Neural cell (in vitro differentiated cells): Measurements from ENCODE around the gene MTARC1. TPM values are rescaled to one million over a fixed set of nuclear protein-coding genes. Genes with fewer than 3 reads are reported as not detected.

Source experiments
- H2AFZ ChIP-seq: fragments of 200-600, 300-800 bp; sonication (generic), shearing (Covaris generic); 2 replicates; pipeline ENCODE4 v1.6.0; 2014; ENCODE audit warnings: low read depth, mild to moderate bottlenecking, antibody characterized with exemption, low read length, moderate library complexity
- H3F3A ChIP-seq: fragments of 200-600 bp; shearing (Covaris generic); 2 replicates; pipeline ENCODE4 v1.6.1; 2016; ENCODE audit warnings: mild to moderate bottlenecking, moderate library complexity, mixed read lengths, antibody characterized with exemption, low read length; ENCODE audit not compliant: insufficient read depth, poor library complexity, severe bottlenecking
- H3K27ac ChIP-seq: fragments of 200-600, 300-800 bp; sonication (generic), shearing (Covaris generic); 2 replicates; pipeline ENCODE4 v1.5.1; 2014; ENCODE audit warnings: mild to moderate bottlenecking, low read length, moderate library complexity
- H3K27me3 ChIP-seq: fragments of 300-800, 200-600 bp; sonication (generic), shearing (Covaris generic); 2 replicates; pipeline ENCODE4 v1.6.0; 2014; ENCODE audit warnings: mild to moderate bottlenecking, low read depth, low read length, moderate library complexity; ENCODE audit not compliant: insufficient read depth
- H3K36me3 ChIP-seq: fragments of 300-800, 200-600 bp; sonication (generic), shearing (Covaris generic); 2 replicates; pipeline ENCODE4 v1.5.1; 2014; ENCODE audit warnings: mild to moderate bottlenecking, antibody characterized with exemption, low read length, moderate library complexity; ENCODE audit not compliant: insufficient read depth
- H3K4me2 ChIP-seq: fragments of 300-800, 200-600 bp; sonication (generic), shearing (Covaris generic); 2 replicates; pipeline ENCODE4 v1.6.0; 2014; ENCODE audit warnings: mild to moderate bottlenecking, low read length
- H3K4me3 ChIP-seq: fragments of 300-800, 200-600 bp; sonication (generic), shearing (Covaris generic); 2 replicates; pipeline ENCODE4 v1.5.1; 2014; ENCODE audit warnings: mild to moderate bottlenecking, low read length, moderate library complexity
- H3K79me2 ChIP-seq: fragments of 200-600 bp; shearing (Covaris generic); replicated peaks from 2 replicates; pipeline ENCODE4 v1.6.0; 2014; ENCODE audit warnings: mild to moderate bottlenecking, low read length, moderate library complexity; ENCODE audit not compliant: insufficient read depth
- H3K9ac ChIP-seq: fragments of 300-800, 200-600 bp; sonication (generic), shearing (Covaris generic); 2 replicates; pipeline ENCODE4 v1.6.1; 2016; ENCODE audit warnings: mild to moderate bottlenecking, low read length, mixed read lengths
- H3K9me2 ChIP-seq: fragments of 200-600 bp; shearing (Covaris generic); 2 replicates; pipeline ENCODE4 v1.6.1; 2016; ENCODE audit warnings: mild to moderate bottlenecking, low read length, mixed read lengths; ENCODE audit not compliant: insufficient read depth
- H3K9me3 ChIP-seq: fragments of 200-600, 300-800 bp; sonication (generic), shearing (Covaris generic); 2 replicates; pipeline ENCODE4 v1.6.1; 2016; ENCODE audit warnings: mild to moderate bottlenecking, mixed run types, low read length, moderate library complexity, mixed read lengths
- H4K20me1 ChIP-seq: fragments of 200-600 bp; shearing (Covaris generic); 2 replicates; pipeline ENCODE4 v1.6.1; 2016; ENCODE audit warnings: mild to moderate bottlenecking, mixed run types; ENCODE audit not compliant: insufficient read depth
- EP300 ChIP-seq: fragments of 450-650 bp; conservative IDR thresholded peaks from 2 replicates; pipeline ENCODE4 v1.6.1; 2014; ENCODE audit warnings: antibody characterized with exemption, mild to moderate bottlenecking, moderate library complexity; ENCODE audit not compliant: poor library complexity, severe bottlenecking
- EZH2 ChIP-seq: fragments of 200-600, 300-800 bp; shearing (Covaris generic), sonication (generic); IDR thresholded peaks from 2 replicates; pipeline ENCODE4 v1.6.1; 2014; ENCODE audit warnings: antibody characterized with exemption, low read length, borderline replicate concordance, mild to moderate bottlenecking; ENCODE audit not compliant: insufficient read depth, poor library complexity, severe bottlenecking
- MXI1 ChIP-seq: fragments of 450-650 bp; conservative IDR thresholded peaks from 2 replicates; pipeline ENCODE4 v1.6.1; 2014; ENCODE audit warnings: antibody characterized with exemption, mild to moderate bottlenecking; ENCODE audit not compliant: poor library complexity, severe bottlenecking
- POLR2AphosphoS5 ChIP-seq: IDR thresholded peaks from 2 replicates; pipeline ENCODE4 v1.6.1; 2012
- RAD21 ChIP-seq: fragments of 450-650 bp; conservative IDR thresholded peaks from 2 replicates; pipeline ENCODE4 v1.6.1; 2014; ENCODE audit warnings: antibody characterized with exemption, mild to moderate bottlenecking, moderate library complexity
- SMC3 ChIP-seq: fragments of 450-650 bp; conservative IDR thresholded peaks from 2 replicates; pipeline ENCODE4 v1.6.1; 2014; ENCODE audit warnings: antibody characterized with exemption, mild to moderate bottlenecking, moderate library complexity; ENCODE audit not compliant: poor library complexity
- TAF1 ChIP-seq: IDR thresholded peaks from 2 replicates; pipeline ENCODE4 v1.6.1; 2012; ENCODE audit warnings: low read depth
- polyA plus RNA-seq: library from polyadenylated mRNA; depleted of rRNA; stranded (reverse); fragments of >200 nt; gene quantifications from 2 replicates; pipeline ENCODE4 v1.2.3, GENCODE V29; 2014
- TF ChIP-seq, protein P1 (sequence below): fragments of 450-650 bp; IDR thresholded peaks from 2 replicates; pipeline ENCODE4 v1.5.1; 2014; ENCODE audit warnings: antibody characterized with exemption, mild to moderate bottlenecking, moderate library complexity; ENCODE audit not compliant: poor library complexity, severe bottlenecking
- TF ChIP-seq, protein P2 (sequence below): IDR thresholded peaks from 2 replicates; pipeline ENCODE4 v1.6.1; 2012; ENCODE audit warnings: borderline replicate concordance

MTARC1 gene
- polyA plus RNA-seq, 1 donor from 2014 or later, result 4.2 TPM

DNA sequence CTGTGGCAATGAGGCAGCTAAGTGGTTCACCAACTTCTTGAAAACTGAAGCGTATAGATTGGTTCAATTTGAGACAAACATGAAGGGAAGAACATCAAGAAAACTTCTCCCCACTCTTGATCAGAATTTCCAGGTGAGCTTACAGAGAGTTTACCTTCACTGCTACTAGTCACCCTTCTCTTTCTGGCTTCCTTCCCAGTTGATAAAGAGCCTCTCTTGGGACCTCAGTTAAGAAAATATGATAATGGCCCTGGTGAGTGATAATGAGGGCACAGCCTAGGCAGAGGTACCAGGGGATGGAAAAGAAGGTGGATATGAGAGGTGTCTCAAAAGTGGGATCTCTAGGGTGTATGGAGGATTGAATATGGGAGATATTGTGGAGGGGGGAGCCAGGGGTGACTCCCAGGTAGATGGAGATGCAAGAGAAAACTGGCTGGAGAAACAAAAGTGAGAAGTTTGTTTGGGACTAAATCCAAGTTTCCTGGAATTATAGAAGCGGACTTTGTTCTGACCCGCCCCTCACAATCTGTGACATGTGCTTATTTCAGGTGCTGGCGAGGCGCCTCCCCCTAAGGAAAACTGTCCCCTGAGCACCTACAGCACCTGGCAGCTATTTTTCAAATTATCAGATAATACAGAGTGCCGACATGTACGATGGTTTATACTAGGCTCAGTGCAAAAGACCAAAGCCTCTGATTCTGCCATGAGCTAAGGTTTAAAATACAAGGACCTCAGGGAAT, 24.9 kb upstream of the MTARC1 start:
- Histone ChIP-seq H3K9me3 (no peaks in the 10 kb centered on the region), H3K27me3 (no peaks in the 10 kb centered on the region), H3K4me3 (no peak overlapping the region), H3K27ac (no peak overlapping the region), H3F3A (no peaks in the 10 kb centered on the region), H3K4me2 (no peak overlapping the region), H2AFZ (no peak overlapping the region), H3K9me2 (no peaks in the 10 kb centered on the region), H4K20me1 (no peaks in the 10 kb centered on the region), H3K9ac (no peak overlapping the region), H3K79me2 (no peaks in the 10 kb centered on the region), H3K36me3 (no peaks in the 10 kb centered on the region)
- TF ChIP-seq POLR2AphosphoS5 (no peak), TAF1 (no peak), EP300 (no peak), EZH2 (no peak), RAD21 (no peak), MXI1 (no peak), SMC3 (no peak)
- TF ChIP-seq, protein P1, sequence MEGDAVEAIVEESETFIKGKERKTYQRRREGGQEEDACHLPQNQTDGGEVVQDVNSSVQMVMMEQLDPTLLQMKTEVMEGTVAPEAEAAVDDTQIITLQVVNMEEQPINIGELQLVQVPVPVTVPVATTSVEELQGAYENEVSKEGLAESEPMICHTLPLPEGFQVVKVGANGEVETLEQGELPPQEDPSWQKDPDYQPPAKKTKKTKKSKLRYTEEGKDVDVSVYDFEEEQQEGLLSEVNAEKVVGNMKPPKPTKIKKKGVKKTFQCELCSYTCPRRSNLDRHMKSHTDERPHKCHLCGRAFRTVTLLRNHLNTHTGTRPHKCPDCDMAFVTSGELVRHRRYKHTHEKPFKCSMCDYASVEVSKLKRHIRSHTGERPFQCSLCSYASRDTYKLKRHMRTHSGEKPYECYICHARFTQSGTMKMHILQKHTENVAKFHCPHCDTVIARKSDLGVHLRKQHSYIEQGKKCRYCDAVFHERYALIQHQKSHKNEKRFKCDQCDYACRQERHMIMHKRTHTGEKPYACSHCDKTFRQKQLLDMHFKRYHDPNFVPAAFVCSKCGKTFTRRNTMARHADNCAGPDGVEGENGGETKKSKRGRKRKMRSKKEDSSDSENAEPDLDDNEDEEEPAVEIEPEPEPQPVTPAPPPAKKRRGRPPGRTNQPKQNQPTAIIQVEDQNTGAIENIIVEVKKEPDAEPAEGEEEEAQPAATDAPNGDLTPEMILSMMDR, result no peak
- TF ChIP-seq, protein P2, sequence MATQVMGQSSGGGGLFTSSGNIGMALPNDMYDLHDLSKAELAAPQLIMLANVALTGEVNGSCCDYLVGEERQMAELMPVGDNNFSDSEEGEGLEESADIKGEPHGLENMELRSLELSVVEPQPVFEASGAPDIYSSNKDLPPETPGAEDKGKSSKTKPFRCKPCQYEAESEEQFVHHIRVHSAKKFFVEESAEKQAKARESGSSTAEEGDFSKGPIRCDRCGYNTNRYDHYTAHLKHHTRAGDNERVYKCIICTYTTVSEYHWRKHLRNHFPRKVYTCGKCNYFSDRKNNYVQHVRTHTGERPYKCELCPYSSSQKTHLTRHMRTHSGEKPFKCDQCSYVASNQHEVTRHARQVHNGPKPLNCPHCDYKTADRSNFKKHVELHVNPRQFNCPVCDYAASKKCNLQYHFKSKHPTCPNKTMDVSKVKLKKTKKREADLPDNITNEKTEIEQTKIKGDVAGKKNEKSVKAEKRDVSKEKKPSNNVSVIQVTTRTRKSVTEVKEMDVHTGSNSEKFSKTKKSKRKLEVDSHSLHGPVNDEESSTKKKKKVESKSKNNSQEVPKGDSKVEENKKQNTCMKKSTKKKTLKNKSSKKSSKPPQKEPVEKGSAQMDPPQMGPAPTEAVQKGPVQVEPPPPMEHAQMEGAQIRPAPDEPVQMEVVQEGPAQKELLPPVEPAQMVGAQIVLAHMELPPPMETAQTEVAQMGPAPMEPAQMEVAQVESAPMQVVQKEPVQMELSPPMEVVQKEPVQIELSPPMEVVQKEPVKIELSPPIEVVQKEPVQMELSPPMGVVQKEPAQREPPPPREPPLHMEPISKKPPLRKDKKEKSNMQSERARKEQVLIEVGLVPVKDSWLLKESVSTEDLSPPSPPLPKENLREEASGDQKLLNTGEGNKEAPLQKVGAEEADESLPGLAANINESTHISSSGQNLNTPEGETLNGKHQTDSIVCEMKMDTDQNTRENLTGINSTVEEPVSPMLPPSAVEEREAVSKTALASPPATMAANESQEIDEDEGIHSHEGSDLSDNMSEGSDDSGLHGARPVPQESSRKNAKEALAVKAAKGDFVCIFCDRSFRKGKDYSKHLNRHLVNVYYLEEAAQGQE, result no peak

DNA sequence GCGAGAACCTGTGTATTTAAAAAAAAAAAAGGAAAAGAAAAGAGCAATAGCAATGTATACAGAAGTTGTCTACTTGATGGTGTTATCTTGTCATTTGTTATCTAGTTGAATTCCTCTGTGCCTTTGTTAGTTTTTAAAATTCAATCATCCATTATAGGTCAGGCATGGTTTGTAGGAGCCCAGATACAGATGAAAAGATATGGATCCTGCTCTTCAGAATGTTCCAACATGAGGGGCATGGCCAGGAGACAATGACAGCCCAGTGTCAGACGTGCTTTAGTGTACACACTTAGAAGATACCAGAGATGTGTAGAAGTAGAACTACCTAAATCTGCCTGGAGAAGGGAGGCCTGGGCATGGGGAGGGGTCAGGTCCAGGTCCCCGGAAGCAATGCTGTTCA, 22.0 kb upstream of the MTARC1 start:
- TF ChIP-seq MXI1, result no peak
- TF ChIP-seq EP300, result no peak
- TF ChIP-seq TAF1, result no peak
- TF ChIP-seq, protein P2, result no peak
- no peak for TF ChIP-seq EZH2
- TF ChIP-seq RAD21, result no peak
- TF ChIP-seq POLR2AphosphoS5, result no peak
- TF ChIP-seq SMC3, result no peak
- TF ChIP-seq, protein P1, result no peak
- H3K9ac ChIP-seq, result no peak overlapping the region

More for the DNA sequence above, 22.0 kb upstream of the MTARC1 start:
- no peak overlapping the region for H3K4me3 ChIP-seq
- no peaks in the 10 kb centered on the region for H3K9me3 ChIP-seq
- H4K20me1 ChIP-seq, result no peaks in the 10 kb centered on the region
- H3K9me2 ChIP-seq, result no peaks in the 10 kb centered on the region
- H3K27me3 ChIP-seq, result no peaks in the 10 kb centered on the region
- no peaks in the 10 kb centered on the region for H3K36me3 ChIP-seq
- no peaks in the 10 kb centered on the region for H3F3A ChIP-seq
- H3K27ac ChIP-seq, result no peak overlapping the region
- no peak overlapping the region for H3K4me2 ChIP-seq
- H2AFZ ChIP-seq, result no peak overlapping the region
- no peaks in the 10 kb centered on the region for H3K79me2 ChIP-seq
